HG03135 (cell line): Measurements from ENCODE around the gene CD37.
"Not testable (repeated sequence)": the region's sequence is repeated elsewhere in the genome, so short reads cannot be mapped to it uniquely, and the experiment has no call there.

Experiments
- ATAC-seq: cut with Tn5 transposase; IDR thresholded peaks from one replicate; pipeline ENCODE4 v1.9.1; 2021; ENCODE audit warnings: mild to moderate bottlenecking, moderate library complexity; ENCODE audit not compliant: unreplicated experiment

CD37 gene, protein sequence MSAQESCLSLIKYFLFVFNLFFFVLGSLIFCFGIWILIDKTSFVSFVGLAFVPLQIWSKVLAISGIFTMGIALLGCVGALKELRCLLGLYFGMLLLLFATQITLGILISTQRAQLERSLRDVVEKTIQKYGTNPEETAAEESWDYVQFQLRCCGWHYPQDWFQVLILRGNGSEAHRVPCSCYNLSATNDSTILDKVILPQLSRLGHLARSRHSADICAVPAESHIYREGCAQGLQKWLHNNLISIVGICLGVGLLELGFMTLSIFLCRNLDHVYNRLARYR

DNA sequence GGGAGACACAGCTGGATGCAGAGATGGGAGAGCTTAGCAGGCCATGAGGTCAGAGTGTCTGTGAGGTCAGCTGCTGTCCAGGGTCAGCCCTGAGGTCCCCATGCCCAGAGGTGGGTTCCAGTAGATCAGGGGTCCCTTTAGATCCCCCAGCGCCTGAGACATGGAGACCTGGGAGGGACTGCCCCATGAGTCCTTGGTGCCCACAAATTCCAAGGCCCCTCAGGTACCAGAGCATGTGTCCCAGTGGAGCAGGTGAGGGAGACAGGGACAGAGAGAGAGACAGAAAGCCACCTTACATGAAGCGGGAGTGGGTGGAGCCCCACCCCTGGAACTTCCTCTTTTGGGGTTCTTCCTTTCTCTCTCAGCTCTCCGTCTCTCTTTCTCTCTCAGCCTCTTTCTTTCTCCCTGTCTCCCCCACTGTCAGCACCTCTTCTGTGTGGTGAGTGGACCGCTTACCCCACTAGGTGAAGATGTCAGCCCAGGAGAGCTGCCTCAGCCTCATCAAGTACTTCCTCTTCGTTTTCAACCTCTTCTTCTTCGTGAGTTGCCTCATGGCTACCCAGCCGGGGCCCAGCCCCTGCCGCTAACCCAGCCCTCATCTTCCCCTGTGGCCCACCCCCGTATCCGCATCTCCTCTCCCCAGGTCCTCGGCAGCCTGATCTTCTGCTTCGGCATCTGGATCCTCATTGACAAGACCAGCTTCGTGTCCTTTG is at the start of gene CD37:
CD37 (plus strand) TSS at position 336 of the 713 bp plus-strand sequence; CDS start at position 471, 135 bp downstream.
- ATAC-seq, result no peak

- no peak for ATAC-seq
These were observed 48.0 kb upstream of the CD37 start for GRCh38 chr19:49287141-49287770.

DNA sequence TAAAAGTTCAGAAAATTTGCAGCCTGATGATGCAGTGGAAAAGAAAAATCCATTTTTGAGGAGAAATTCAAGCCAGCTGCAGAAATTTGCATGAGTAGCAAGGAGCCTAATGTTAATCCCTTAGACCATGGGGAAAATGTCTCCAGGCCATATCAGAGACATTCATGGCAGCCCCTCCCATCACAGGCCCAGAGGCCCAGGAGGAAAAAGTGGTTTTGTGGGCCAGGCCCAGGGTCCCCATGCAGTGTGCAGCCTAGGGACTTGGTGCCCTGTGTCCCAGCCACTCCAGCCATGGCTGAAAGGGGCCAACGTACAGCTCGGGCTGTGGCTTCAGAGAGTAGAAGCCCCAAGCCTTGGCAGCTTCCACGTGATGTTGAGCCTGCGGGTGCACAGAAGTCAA is 47.0 kb upstream of the CD37 start:
- not testable (repeated sequence) for ATAC-seq

- ATAC-seq, result not testable (repeated sequence)
These were observed 45.9 kb upstream of the CD37 start for GRCh38 chr19:49289286-49289685.

GRCh38 chr19:49290517-49290916 is 44.7 kb upstream of the CD37 start:
- ATAC-seq, result no peak

DNA sequence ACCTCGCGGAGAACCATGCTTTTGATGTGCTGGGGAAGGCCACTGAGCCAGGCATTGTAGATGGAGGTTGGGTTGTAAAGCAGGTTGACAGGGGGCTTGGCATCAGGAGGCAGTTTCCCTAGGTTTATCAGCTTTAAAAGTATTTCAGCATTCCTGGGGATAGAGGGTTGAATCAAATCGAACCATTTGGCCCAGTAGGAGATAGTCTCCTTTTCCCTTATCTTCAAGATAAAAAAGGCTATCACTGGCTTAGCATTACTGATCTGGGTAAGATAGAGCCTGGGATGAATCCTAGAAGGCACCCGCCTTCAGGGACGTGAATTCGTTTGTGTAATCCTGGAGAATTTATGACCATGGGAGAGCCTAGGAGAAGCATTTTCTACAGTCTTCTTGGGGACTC is 40.8 kb upstream of the CD37 start:
- no peak for ATAC-seq

- no peak for ATAC-seq
These were observed 39.9 kb upstream of the CD37 start for GRCh38 chr19:49295208-49295880.

DNA sequence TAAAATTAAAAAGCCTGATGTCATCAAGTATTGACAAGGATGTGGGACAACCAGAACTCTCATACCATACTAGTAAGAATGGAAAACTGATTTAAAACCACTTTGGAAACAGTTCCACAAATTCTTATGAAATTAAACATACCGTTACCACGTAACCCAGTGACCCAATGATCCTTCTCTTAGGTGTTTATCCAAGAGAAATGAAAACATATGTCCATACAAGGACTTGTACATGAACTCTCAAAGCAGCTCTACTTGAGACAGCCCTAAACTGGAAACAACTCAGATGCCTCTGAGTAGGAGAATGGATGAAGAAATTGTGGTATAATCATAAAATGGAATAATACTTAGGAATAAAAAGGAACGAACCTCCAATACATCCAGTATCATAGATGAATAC is 37.8 kb upstream of the CD37 start:
- no peak for ATAC-seq

DNA sequence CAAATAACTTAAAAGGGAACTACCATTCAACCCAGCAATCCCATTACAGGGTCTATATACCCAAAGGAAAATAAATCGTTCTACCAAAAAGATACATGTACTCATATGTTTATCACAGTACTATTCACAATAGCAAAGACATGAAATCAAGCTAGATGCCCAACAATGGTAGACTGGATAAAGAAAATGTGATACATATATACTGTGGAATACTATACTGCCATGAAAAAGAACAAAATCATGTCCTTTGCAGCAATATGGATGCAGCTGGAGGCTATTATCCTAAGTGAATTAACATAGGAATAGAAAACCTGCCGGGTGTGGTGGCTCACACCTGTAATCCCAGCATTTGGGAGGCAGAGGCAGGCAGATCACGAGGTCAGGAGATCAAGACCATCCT is 36.6 kb upstream of the CD37 start:
- not testable (repeated sequence) for ATAC-seq

GRCh38 chr19:49301165-49301865 is 33.9 kb upstream of the CD37 start:
- peak; percentile 65 for ATAC-seq

DNA sequence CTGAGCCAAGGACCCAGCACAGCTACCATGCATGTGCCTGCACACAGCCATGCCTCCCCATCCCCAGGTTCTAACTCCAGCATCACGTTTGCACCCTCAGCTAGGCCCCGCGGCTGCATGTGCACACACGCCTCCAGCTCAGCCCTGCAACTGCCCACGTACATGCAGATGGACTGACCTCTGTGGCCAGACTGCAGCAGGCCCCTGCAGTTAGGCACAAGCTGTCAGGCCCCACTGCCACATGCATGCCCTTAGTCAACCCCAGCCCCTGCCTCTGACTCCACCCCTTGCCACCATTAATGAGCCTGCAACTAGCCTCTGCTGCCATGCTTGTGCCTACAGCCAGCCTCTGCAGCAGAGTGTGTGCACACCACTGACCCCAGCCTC is 33.3 kb upstream of the CD37 start:
- ATAC-seq, result no peak

DNA sequence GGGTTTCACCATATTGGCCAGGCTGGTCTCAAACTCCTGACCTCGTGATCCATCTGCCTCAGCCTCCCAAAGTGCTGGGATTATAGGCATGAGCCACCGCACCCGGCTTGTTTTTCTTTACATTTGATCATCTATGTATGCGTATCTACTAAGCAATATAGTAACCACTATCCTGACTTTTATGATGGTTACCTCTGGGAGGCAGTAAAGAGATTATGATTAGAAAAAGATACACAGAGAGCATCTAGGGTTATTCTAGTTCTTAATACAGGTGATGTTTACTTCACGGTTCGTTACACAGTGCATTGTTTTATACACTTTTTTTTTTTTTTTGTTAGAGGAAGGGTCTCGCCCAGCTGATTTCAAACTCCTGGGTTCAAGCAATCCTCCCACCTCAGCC is 28.5 kb upstream of the CD37 start:
- ATAC-seq, result not testable (repeated sequence)

GRCh38 chr19:49309087-49309486 is 26.1 kb upstream of the CD37 start:
- no peak for ATAC-seq

DNA sequence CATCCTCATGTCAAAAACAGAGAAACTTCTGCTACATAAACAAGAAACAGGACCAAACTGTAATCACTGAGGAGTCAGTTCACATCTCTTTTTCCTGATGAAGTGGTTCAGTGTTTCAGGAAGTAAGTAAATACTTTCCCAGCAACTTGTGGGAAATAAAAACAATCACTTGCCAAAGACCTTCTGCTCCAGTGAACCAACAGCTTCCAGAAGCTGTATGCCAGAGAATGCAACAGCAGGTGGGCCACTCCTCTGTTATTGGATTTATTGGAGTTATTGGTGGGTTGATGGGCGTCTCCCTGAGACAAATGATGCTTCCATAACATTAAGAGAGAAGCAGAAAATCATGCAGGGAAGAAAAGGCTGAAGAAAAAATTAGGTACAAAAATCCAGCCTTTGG is 20.1 kb upstream of the CD37 start:
- no peak for ATAC-seq

DNA sequence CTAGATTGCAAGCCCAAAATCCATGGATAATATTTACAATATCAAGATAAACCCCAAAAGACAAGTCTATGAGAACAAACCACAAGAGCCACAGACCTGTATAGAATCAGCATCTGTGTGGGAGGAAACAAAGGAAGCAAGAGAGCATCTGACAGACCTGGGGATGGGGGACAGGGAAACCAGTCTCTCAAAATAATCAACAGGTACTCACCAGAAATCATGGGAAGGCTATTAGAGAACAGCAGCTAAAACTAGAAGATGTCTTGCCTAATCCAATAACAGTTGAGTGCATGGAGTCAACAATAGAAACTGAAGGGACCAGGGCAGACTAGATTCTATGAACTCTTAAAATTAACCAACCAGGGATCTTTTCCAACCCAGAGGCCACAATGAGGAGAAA is 18.9 kb upstream of the CD37 start:
- ATAC-seq, result no peak

DNA sequence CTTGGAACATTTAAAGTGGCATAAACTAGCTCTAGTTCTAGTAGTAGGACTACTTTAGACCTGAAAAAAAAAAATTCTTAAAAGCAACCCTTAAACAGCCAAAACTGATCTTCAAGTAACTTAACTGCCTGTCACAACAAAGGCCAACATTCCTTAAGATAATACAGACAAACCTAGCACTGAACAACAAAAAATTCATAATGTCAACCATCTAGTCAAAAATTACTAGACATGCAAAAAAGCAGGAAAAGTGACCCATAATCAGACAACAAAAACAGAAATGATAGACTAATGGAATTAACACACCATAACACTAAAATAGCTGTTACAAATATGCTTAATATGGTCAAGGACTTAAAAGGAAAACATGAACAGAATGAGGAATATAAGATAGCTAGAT is 16.9 kb upstream of the CD37 start:
- no peak for ATAC-seq

DNA sequence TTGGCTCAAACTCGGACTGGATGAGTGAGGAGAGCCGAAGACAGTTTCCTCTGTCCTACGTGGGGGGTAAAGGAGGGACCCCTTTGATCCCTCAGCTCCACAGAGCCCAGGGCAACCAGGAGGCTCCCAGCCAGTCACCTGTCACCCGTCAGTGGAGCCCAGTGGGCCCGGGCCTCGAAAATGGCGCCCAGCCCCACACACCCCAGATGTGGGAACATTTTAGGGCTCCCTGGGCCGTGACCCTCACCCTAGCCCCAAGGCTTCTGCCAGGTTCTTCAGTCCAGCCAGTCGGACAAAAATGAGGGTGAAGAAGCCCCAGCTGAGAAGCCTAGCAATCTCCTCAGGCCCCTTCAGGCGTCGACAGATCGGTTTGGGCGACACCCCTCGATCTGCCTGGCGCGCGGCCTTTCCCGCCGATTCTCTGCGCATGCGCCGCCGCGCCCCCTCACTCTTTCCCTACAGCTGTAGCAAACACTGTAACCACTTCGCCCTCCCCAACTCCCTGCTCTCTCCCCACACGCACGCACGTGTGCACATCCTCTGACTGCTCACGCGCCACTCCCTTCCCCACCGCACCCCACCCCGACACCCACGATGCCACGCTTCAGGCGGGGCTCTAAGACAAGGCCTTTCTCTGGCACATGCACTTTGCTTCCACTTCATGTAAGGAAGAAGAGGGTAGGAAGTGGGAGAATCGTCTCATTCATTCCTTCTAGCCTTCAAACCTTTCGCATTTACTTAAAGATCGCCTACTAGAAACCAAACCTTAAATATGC is 10.2 kb upstream of the CD37 start, which contains the start of gene SLC6A16:
SLC6A16 (minus strand) TSS at position 391 of the 776 bp plus-strand sequence. CDS start 13,844 bp downstream, outside the sequence.
- no peak for ATAC-seq

GRCh38 chr19:49325756-49326155 is 9.4 kb upstream of the CD37 start:
- ATAC-seq, result not testable (repeated sequence)

DNA sequence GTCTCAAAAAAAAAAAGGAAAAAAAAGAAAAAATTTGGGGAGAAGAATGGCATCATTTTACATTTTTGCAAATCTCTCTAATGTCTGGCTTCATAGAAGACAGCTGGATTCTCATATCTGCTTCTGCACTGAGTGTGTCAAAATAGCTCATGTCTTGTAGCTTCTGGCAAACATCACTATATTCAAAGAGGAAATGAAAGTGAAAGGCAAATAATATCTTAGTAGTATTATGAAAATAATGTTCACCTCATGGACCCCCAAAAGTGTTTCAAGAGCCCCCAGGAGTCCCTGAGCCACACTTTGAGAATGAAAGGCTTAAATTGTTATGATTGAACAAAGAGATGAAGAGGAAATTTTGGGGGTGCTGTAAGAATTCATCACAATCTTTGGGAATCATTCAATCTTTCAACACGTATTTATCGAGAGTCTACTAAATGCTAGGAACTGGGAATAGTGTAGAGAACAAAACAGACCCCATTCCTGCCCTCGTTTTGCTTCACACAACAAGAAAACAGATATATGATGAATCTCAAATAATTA is 9.0 kb upstream of the CD37 start:
- no peak for ATAC-seq
